Keratinocyte (primary cell): ENCODE data around the gene SCYGR7. TPM values are rescaled to one million over a fixed set of nuclear protein-coding genes. Genes with fewer than 3 reads are reported as not detected.

Experiments used
- DNase-seq: peaks from one replicate; pipeline ENCODE4 v3.0.0-alpha.2; 2011; ENCODE audit warnings: low read depth, missing footprints, low spot score
- FAIRE-seq: peaks from 2 replicates; lab custom pipeline; 2011; peaks lifted over from hg19 to GRCh38; lab: Jason Lieb, UNC
- H2AFZ ChIP-seq: 2 replicates; pipeline ENCODE4 v1.6.0; 2012; ENCODE audit warnings: low read length, control low read depth, inconsistent platforms; ENCODE audit not compliant: control insufficient read depth
- H3K27ac ChIP-seq: 2 replicates; pipeline ENCODE4 v1.5.1; 2011; ENCODE audit warnings: low read length; ENCODE audit not compliant: control insufficient read depth, insufficient read depth
- H3K27me3 ChIP-seq: 3 replicates; pipeline ENCODE4 v1.6.0; 2011; ENCODE audit warnings: low read length; ENCODE audit not compliant: control insufficient read depth, insufficient read depth; ENCODE audit errors: extremely low read depth
- H3K36me3 ChIP-seq, 2 experiments: 2 replicates in 1 of 2; 3 replicates in 1 of 2; pipeline ENCODE4 v1.5.1; 2011; ENCODE audit warnings: low read length in 2 of 2, mild to moderate bottlenecking in 1 of 2; ENCODE audit not compliant: control insufficient read depth in 2 of 2, insufficient read depth in 2 of 2; ENCODE audit errors: extremely low read depth in 1 of 2
- H3K4me1 ChIP-seq: 3 replicates; pipeline ENCODE4 v1.5.1; 2011; ENCODE audit warnings: low read length; ENCODE audit not compliant: control insufficient read depth, insufficient read depth; ENCODE audit errors: extremely low read depth
- H3K4me2 ChIP-seq: 3 replicates; pipeline ENCODE4 v1.6.0; 2011; ENCODE audit warnings: low read depth, low read length; ENCODE audit not compliant: control insufficient read depth, insufficient read depth; ENCODE audit errors: extremely low read depth
- H3K4me3 ChIP-seq, 3 experiments: fragments of 200-600 bp in 1 of 3; sonication (generic) in 1 of 3; 2 replicates in 2 of 3; 3 replicates in 1 of 3; pipeline ENCODE4 v1.5.1; 2011 to 2016; ENCODE audit warnings: low read length in 3 of 3, mild to moderate bottlenecking in 3 of 3, control low read depth in 2 of 3, inconsistent platforms in 1 of 3, low read depth in 1 of 3, mixed read lengths in 1 of 3, mixed run types in 1 of 3, moderate library complexity in 1 of 3; ENCODE audit not compliant: control insufficient read depth in 2 of 3, insufficient read depth in 2 of 3; ENCODE audit errors: extremely low read depth in 1 of 3
- H3K79me2 ChIP-seq: 2 replicates; pipeline ENCODE4 v1.6.0; 2012; ENCODE audit warnings: low read length; ENCODE audit not compliant: control insufficient read depth, insufficient read depth
- H3K9ac ChIP-seq: 3 replicates; pipeline ENCODE4 v1.6.0; 2011; ENCODE audit warnings: low read length; ENCODE audit not compliant: control insufficient read depth, insufficient read depth; ENCODE audit errors: extremely low read depth
- H3K9me1 ChIP-seq: 3 replicates; pipeline ENCODE4 v1.6.0; 2011; ENCODE audit warnings: low read length; ENCODE audit not compliant: control insufficient read depth, insufficient read depth; ENCODE audit errors: extremely low read depth
- H3K9me3 ChIP-seq: 2 replicates; pipeline ENCODE4 v1.5.1; 2012; ENCODE audit warnings: low read depth, low read length; ENCODE audit not compliant: control insufficient read depth
- H4K20me1 ChIP-seq: 3 replicates; pipeline ENCODE4 v1.6.0; 2011; ENCODE audit warnings: low read length; ENCODE audit not compliant: control insufficient read depth, insufficient read depth; ENCODE audit errors: extremely low read depth
- CTCF ChIP-seq, 3 experiments: IDR thresholded peaks in 1 of 3; conservative IDR thresholded peaks in 1 of 3; optimal IDR thresholded peaks in 1 of 3; 2 replicates in 2 of 3; 3 replicates in 1 of 3; pipeline versions ENCODE3 to v1.5.1; 2011; ENCODE audit warnings: low read length in 3 of 3, mild to moderate bottlenecking in 3 of 3, moderate library complexity in 2 of 3, control low read depth in 1 of 3, inconsistent platforms in 1 of 3; ENCODE audit not compliant: insufficient read depth in 2 of 3; ENCODE audit errors: extremely low read depth in 1 of 3
- EZH2 ChIP-seq: IDR thresholded peaks from one replicate; pipeline ENCODE4 v1.6.1; 2012; ENCODE audit warnings: inconsistent platforms, mild to moderate bottlenecking, low read length, moderate library complexity
- dilution Hi-C: fragments of 300-500 bp; cut with MboI; formaldehyde crosslinking; loops from one replicate; pipeline ENCODE4 v1.7.0; 2020; ENCODE audit warnings: low sequenced_read_pairs; ENCODE audit not compliant: extremely low pct_ligation_motif_present
- polyA plus RNA-seq, 5 experiments: library from polyadenylated mRNA; depleted of rRNA in 3 of 5; stranded (reverse) in 3 of 5; stranded (forward) in 1 of 5; unstranded in 1 of 5; fragments of >200 nt; gene quantifications; 1 replicate in 1 of 5; 2 replicates in 3 of 5; 3 replicates in 1 of 5; pipeline versions ENCODE4 v1.2.1 to v1.2.3, GENCODE V29; 2011 to 2012; ENCODE audit warnings: missing spikeins in 2 of 5, low read depth in 1 of 5, low replicate concordance in 1 of 5

The SCYGR7 gene
- polyA plus RNA-seq, 1 donor (not counting 4 experiments of a cell fraction or from before 2014, with no cell fraction given), result not detected

- FAIRE-seq (peak; percentile 67), DNase-seq (no peak)
- Histone ChIP-seq H2AFZ (peak overlapping the region; percentile 26), H3K9ac (no peak overlapping the region), H3K9me3 (no peaks in the 10 kb centered on the region), H3K36me3 (no peaks in the 10 kb centered on the region), H3K79me2 (no peaks in the 10 kb centered on the region), H3K4me2 (no peak overlapping the region), H3K4me1 (no peaks in the 10 kb centered on the region), H3K4me3 (no peak overlapping the region), H4K20me1 (no peaks in the 10 kb centered on the region), H3K9me1 (no peaks in the 10 kb centered on the region), H3K27ac (no peak overlapping the region), H3K27me3 (no peaks in the 10 kb centered on the region)
- dilution Hi-C loops, result no loop called here
- TF ChIP-seq EZH2 (no peak), CTCF (optimal IDR thresholded peaks at IDR 0.05 in 1 of 3, IDR thresholded peaks at IDR 0.05 in 1 of 3, conservative IDR thresholded peaks at IDR 0.05 in 1 of 3; ENCODE audit: extremely low read depth in 1 of 3, insufficient read depth in 2 of 3, low read length in 3 of 3) (no peak)
Measured at GRCh38 chr2:227765788-227766372, 37.7 kb downstream of the SCYGR7 start.

- Histone ChIP-seq H3K79me2 (no peaks in the 10 kb centered on the region), H3K4me3 (no peak overlapping the region), H3K4me1 (no peaks in the 10 kb centered on the region), H3K9me3 (no peaks in the 10 kb centered on the region), H3K9ac (no peak overlapping the region), H4K20me1 (no peaks in the 10 kb centered on the region), H3K9me1 (no peaks in the 10 kb centered on the region), H2AFZ (no peak overlapping the region), H3K27ac (no peak overlapping the region), H3K4me2 (no peak overlapping the region), H3K27me3 (no peaks in the 10 kb centered on the region), H3K36me3 (no peaks in the 10 kb centered on the region)
- TF ChIP-seq EZH2, result no peak
- TF ChIP-seq CTCF (optimal IDR thresholded peaks at IDR 0.05 in 1 of 3, IDR thresholded peaks at IDR 0.05 in 1 of 3, conservative IDR thresholded peaks at IDR 0.05 in 1 of 3; ENCODE audit: extremely low read depth in 1 of 3, insufficient read depth in 2 of 3, low read length in 3 of 3), result peak; percentile 82 to 87 (median 84)
- dilution Hi-C loops, result no loop called here
- DNase-seq, result no peak
- no peak for FAIRE-seq
Measured at GRCh38 chr2:227766373-227766883, 38.3 kb downstream of the SCYGR7 start.
